Activated CD8-positive, alpha-beta T cell treated with anti-CD3 and anti-CD28 coated beads, Interleukin-2, amount 10 ng/mL, durations not matched to agents 7 days and 5 days (primary cell): ENCODE data around the gene NRG3. TPM values are rescaled to one million over a fixed set of nuclear protein-coding genes. Genes with fewer than 3 reads are reported as not detected.

Experiments used
- ATAC-seq: fragments of 150-1000 bp; cut with Tn5 transposase; one replicate; pipeline ENCODE4 v1.10.0; 2021; ENCODE audit warnings: moderate library complexity
- CTCF ChIA-PET: fragments of 350-600 bp; sonication (Branson Sonifier 250); formaldehyde crosslinking; loops from one replicate; lab custom pipeline; 2021; ENCODE audit warnings: antibody characterized with exemption; lab: Charles Lee
- POLR2A ChIA-PET: fragments of 350-600 bp; sonication (Branson Sonifier 250); formaldehyde crosslinking; loops from one replicate; lab custom pipeline; 2021; ENCODE audit warnings: antibody characterized with exemption; lab: Charles Lee
- DNase-seq: peaks from one replicate; pipeline ENCODE4 v3.0.0-alpha.2; 2020
- H3K27ac Mint-ChIP-seq: one replicate; pipeline ENCODE4 v1.8.0; 2021; ENCODE audit warnings: mild to moderate bottlenecking, mixed read lengths
- H3K27me3 Mint-ChIP-seq: one replicate; pipeline ENCODE4 v1.8.0; 2021; ENCODE audit warnings: low read depth, mixed read lengths
- H3K36me3 Mint-ChIP-seq: one replicate; pipeline ENCODE4 v1.8.0; 2021; ENCODE audit warnings: low read depth, mixed read lengths
- H3K4me1 Mint-ChIP-seq: one replicate; pipeline ENCODE4 v1.8.0; 2021; ENCODE audit warnings: low read depth, mixed read lengths
- H3K4me3 Mint-ChIP-seq: one replicate; pipeline ENCODE4 v1.8.0; 2021; ENCODE audit warnings: mild to moderate bottlenecking, mixed read lengths
- H3K9me3 Mint-ChIP-seq: one replicate; pipeline ENCODE4 v1.8.0; 2022; ENCODE audit warnings: mixed read lengths; ENCODE audit not compliant: insufficient read depth
- total RNA-seq, 2 experiments: library from RNA; stranded (reverse); gene quantifications; one replicate each; pipeline ENCODE4 v1.2.3, GENCODE V29; 2021

The NRG3 gene
- total RNA-seq, 2 experiments from 2014 or later: not detected

DNA sequence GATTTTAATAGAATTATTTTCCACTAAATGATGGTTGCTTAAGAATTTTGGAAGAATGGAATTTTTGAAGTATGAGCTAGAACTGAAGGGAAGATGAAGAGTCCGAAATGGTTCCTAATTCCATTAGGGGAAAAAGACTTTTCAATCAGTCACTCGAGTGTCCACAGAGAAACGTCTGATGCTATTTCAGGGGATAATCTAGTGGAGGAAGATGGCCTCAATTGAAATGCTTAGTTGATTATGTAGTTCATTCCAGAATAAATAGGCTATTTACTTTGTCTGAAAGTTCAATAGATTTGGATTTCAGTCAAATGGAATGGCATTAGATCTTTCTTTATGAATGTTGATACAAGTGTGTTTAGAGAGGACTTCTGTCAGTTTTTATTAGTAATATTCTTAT lies 365.4 kb downstream of the NRG3 start:
- ATAC-seq (no peak), DNase-seq (no peak)
- H3K27ac Mint-ChIP-seq: no peak overlapping the region
- no peaks in the 10 kb centered on the region for H3K4me1 Mint-ChIP-seq
- H3K4me3 Mint-ChIP-seq: no peak overlapping the region
- H3K36me3 Mint-ChIP-seq: no peaks in the 10 kb centered on the region
- H3K9me3 Mint-ChIP-seq: peaks cover 8% of the 10 kb centered on the region
- H3K27me3 Mint-ChIP-seq: no peaks in the 10 kb centered on the region
- POLR2A ChIA-PET: no interaction called here
- CTCF ChIA-PET: no interaction called here

DNA sequence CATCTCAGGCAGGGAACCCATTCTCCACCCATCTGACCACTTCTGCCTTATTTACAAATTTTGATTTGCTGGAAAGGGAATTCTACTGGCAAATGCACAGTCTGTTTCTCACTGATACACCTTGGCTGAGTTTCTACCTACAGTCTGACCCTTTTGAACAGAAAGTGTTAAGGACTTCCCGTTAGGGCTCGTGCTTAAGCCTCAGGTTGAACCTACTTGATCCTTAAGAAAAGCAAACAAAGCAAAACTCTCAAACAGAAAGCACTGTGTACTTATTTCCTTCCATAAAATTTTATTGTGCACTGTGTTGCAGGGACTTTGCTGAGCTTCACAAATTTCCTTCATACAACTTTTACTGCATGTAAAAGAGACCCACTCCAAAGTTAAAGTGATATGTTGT lies 367.8 kb downstream of the NRG3 start:
- ChIA-PET POLR2A (no interaction called here), CTCF (no interaction called here)
- Mint-ChIP-seq H3K9me3 (peaks cover 8% of the 10 kb centered on the region), H3K27me3 (no peaks in the 10 kb centered on the region), H3K36me3 (no peaks in the 10 kb centered on the region), H3K4me3 (no peak overlapping the region), H3K4me1 (no peaks in the 10 kb centered on the region), H3K27ac (no peak overlapping the region)
- ATAC-seq (no peak), DNase-seq (no peak)

DNA sequence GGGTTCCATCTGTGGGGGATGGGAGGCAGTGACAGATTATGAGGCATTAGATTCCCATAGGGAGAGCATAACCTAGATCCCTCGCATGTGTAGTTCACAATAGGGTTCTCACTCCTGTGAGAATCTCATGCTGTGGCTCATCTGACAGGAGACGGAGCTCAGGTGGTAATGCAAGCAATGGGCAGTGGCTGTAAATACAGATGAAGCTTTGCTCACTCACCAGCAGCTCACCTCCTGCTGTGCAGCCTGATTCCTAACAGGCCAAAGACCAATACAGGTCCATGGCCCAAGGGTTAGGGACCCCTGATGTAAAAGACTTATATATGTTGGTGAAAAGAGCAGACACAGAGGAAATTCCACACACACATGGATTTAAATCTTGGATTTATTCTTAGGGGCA lies 370.2 kb downstream of the NRG3 start:
- no peaks in the 10 kb centered on the region for H3K4me1 Mint-ChIP-seq
- DNase-seq: no peak
- ChIA-PET CTCF (interaction anchor here (0.6 kb wide), 1 partner anchor 12 kb away, joined by 3 read pairs; no protein-coding TSS in a partner anchor), POLR2A (no interaction called here)
- no peak for ATAC-seq
- H3K36me3 Mint-ChIP-seq: no peaks in the 10 kb centered on the region
- H3K9me3 Mint-ChIP-seq: peaks cover 8% of the 10 kb centered on the region
- no peak overlapping the region for H3K4me3 Mint-ChIP-seq
- no peak overlapping the region for H3K27ac Mint-ChIP-seq
- H3K27me3 Mint-ChIP-seq: no peaks in the 10 kb centered on the region

DNA sequence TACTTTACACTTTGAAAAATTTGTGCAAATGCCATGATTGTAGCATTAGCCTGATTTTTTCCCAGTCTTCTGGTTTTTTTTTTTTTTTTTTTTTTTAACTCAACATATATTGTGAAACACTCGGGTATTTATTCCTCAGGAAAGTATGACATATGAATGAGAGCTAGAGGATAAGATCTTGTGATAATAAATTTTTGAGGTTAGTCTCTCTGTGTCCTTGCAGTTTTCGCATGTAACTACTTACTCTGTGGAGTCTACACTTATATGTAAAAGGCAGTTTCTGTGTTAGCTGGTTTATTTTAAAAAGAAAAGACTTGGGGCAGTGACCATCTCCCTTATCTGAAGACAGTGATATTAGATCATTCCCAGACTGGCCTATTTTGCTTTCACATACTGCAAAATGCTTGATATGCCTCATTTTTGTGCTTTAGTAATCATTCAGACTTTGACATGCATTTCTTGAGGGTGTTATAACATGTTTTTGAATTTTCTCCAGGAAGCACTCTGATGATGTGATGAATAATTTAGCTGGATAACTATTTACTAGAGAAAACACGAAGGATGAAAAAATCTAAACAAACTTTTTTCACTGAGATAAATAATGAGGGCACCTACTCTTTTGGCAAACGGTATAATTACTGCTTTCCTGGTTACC lies 371.0 kb downstream of the NRG3 start:
- Mint-ChIP-seq H3K27ac (no peak overlapping the region), H3K4me3 (no peak overlapping the region), H3K4me1 (no peaks in the 10 kb centered on the region), H3K27me3 (no peaks in the 10 kb centered on the region), H3K9me3 (peaks cover 8% of the 10 kb centered on the region), H3K36me3 (no peaks in the 10 kb centered on the region)
- ChIA-PET POLR2A (no interaction called here), CTCF (no interaction called here)
- ATAC-seq (no peak), DNase-seq (no peak)

DNA sequence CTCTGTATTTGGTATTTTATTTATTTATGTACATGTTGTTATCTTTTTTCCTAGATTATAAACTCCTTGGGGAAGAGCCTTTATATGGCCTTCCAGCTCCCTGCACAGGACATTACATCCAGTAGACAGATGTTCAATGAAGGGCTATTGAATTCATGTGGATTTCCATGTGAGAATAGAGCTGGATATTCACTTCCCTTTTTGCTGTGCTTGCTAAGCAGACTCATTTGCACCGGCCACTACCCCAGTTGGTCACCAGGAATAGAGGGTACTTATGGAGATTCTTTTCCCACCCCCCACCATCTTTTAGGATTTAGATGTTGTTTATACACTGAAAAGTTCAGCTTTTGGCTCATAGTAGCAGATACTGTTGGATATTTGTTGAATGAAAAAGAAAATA lies 374.1 kb downstream of the NRG3 start:
- no peak overlapping the region for H3K27ac Mint-ChIP-seq
- no peaks in the 10 kb centered on the region for H3K27me3 Mint-ChIP-seq
- no peaks in the 10 kb centered on the region for H3K36me3 Mint-ChIP-seq
- no peak overlapping the region for H3K4me3 Mint-ChIP-seq
- ATAC-seq (no peak), DNase-seq (no peak)
- POLR2A ChIA-PET: no interaction called here
- CTCF ChIA-PET: no interaction called here
- H3K4me1 Mint-ChIP-seq: no peaks in the 10 kb centered on the region
- peaks cover under 1% of the 10 kb centered on the region for H3K9me3 Mint-ChIP-seq

DNA sequence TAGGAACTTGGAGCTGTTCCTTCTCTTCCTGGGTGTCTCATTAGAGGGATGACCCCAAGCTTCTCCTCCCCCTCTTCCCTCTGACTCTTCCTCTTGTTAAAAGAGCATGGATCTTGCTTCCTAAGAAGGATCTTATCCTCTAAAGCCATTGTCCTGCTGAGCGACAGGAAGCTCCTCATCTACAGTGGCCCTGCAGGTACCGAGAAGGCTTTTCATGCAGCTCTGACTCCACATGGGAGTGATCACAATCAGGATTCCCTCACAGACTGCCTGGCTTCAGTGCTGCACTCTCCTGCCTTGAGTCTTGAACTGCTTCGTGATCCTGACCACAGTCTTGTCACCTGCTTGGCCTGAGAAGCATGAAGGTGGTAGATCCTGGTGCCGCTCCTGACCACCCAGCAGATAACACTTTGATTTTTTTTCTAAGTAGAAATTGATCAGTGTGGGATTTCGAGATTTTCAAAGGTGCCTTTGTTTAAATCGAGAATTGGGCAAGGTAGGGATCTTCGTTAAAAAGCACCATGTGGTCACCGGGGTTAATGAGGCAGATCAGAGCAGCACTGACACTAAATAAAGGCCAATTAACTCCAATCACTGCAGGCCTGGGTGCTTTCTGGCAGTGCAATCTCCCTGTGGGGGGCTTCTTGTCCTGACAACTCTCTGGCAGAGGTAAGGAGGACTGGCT lies 376.4 kb downstream of the NRG3 start:
- Mint-ChIP-seq H3K4me3 (no peak overlapping the region), H3K36me3 (no peaks in the 10 kb centered on the region), H3K9me3 (no peaks in the 10 kb centered on the region), H3K27me3 (no peaks in the 10 kb centered on the region), H3K27ac (no peak overlapping the region), H3K4me1 (no peaks in the 10 kb centered on the region)
- ATAC-seq (no peak), DNase-seq (no peak)
- CTCF ChIA-PET: no interaction called here
- POLR2A ChIA-PET: no interaction called here

DNA sequence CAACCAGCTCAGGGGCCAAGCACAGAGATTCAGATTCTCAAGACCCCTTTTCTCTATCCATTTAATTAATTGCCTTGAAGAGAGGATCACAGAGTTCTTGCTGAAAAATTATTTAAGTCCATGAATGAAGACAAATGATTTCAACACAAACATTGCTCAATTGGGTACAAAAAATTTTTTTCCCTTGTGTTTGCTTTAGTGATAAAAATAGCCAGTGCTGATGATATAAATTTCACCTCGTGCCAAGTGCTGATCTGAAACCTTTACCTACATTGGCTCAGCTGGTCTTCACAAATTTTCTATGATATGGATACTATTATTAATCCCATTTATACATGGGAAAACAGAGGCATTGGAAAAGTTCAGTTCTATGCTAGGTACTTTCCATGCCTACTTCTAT lies 377.1 kb downstream of the NRG3 start:
- ATAC-seq: no peak
- CTCF ChIA-PET: no interaction called here
- Mint-ChIP-seq H3K36me3 (no peaks in the 10 kb centered on the region), H3K9me3 (no peaks in the 10 kb centered on the region), H3K4me3 (no peak overlapping the region), H3K4me1 (no peaks in the 10 kb centered on the region), H3K27me3 (no peaks in the 10 kb centered on the region), H3K27ac (no peak overlapping the region)
- POLR2A ChIA-PET: no interaction called here
- DNase-seq: no peak

DNA sequence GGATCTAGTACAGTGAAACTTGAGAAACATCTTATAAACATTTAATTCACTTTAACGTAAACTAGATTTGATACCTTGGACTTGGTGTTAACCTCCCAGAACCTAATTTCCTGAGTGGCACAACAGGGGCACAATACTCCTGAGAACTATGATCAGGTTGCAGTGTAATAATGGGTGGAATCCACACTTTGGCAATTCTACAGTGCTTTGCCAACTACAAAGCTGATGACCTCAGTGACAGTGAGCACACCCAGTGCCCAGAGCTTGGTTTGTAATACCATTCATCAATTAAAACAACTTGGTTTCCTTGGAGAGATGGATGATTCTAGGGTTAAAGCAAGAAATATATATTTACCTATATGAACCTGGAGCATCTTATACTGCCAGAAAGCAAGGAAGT lies 379.2 kb downstream of the NRG3 start:
- Mint-ChIP-seq H3K9me3 (no peaks in the 10 kb centered on the region), H3K4me3 (no peak overlapping the region), H3K36me3 (no peaks in the 10 kb centered on the region), H3K4me1 (no peaks in the 10 kb centered on the region), H3K27ac (no peak overlapping the region), H3K27me3 (no peaks in the 10 kb centered on the region)
- POLR2A ChIA-PET: no interaction called here
- DNase-seq (no peak), ATAC-seq (no peak)
- CTCF ChIA-PET: no interaction called here

DNA sequence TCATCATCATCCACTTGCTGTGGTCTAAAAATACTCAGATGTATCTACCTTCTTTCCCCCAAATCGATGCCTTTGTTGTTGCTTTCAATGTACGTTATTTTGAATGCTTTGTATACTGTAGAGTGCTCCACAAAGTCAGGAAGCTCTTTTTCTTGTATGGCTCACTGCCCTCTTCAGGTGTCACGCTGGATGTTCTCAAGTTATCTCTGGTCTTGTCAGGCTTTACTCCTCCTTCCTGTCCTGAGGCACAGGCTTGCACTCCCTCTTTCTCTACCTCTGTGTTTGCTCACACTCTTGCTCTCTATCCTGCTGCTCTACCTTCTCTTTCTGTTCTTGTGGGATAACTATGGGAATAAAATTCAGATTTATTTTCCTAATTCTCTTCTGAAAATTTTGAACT lies 381.3 kb downstream of the NRG3 start:
- no peaks in the 10 kb centered on the region for H3K27me3 Mint-ChIP-seq
- H3K4me3 Mint-ChIP-seq: no peak overlapping the region
- no peaks in the 10 kb centered on the region for H3K9me3 Mint-ChIP-seq
- ChIA-PET POLR2A (no interaction called here), CTCF (interaction anchor here (0.7 kb wide), 1 partner anchor 11 kb away, joined by 3 read pairs; no protein-coding TSS in a partner anchor)
- no peaks in the 10 kb centered on the region for H3K4me1 Mint-ChIP-seq
- no peak overlapping the region for H3K27ac Mint-ChIP-seq
- no peaks in the 10 kb centered on the region for H3K36me3 Mint-ChIP-seq
- no peak for ATAC-seq
- no peak for DNase-seq

DNA sequence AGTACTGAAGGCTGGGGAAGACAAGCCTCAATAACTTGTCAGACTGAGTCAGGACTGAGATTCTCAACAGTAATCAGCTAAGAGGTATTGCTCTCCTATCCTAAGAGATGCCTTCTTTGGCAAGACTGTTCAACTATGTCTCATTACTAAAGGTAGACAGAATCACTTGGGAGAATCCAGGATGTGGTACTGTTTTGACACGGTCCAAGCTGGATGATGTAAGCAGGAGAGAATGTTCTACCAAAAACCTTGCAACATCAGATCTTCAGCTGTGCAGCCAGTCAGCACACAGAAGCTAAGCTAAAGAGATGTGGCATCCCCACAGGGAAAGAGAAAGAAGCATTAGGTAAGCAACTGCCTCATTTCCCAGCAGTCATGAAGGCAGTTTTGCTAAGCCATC lies 391.4 kb downstream of the NRG3 start:
- DNase-seq (no peak), ATAC-seq (no peak)
- Mint-ChIP-seq H3K4me3 (no peak overlapping the region), H3K4me1 (no peaks in the 10 kb centered on the region), H3K36me3 (no peaks in the 10 kb centered on the region), H3K27ac (no peak overlapping the region), H3K9me3 (no peaks in the 10 kb centered on the region), H3K27me3 (no peaks in the 10 kb centered on the region)
- CTCF ChIA-PET: no interaction called here
- POLR2A ChIA-PET: no interaction called here

DNA sequence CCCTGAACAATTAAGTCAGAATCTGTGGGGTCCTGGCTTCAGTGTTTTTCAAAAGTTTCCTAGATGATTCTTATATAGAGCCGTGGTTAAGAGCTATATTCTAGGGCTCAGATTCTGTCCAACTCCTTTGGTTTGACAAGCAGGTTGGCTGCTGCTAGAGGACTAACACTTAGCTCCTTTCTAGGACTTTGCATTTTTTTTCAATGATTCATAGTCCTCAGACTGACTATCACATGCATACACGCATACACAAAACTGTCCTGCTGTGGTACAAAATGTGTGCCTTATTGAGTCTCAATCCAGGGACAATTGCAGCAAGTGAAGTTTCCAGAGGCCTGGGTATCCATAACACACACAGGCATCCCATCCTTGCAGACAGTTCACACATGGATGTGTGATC lies 392.0 kb downstream of the NRG3 start:
- H3K27ac Mint-ChIP-seq: no peak overlapping the region
- no peak for ATAC-seq

DNA sequence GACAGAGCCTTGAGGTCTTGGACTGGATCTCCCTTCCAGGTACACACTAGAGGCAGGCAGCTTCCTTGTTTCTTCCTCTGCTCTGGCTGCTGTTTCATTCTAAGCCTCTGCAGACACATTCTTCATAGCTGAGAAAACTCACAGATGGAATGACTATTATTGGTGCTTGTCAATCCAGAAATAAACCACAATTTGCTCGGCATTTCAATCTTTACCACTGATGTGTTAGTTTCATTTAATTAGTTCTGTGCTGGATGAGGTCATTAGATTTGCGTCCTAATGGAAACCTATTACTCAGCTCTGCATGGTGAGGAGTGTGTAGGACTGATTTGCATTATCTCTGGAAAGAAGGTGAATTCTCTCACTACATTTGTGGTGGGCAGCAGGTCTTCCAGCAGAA lies 392.5 kb downstream of the NRG3 start:
- Mint-ChIP-seq H3K27ac (no peak overlapping the region), H3K9me3 (no peaks in the 10 kb centered on the region), H3K4me3 (no peak overlapping the region), H3K27me3 (no peaks in the 10 kb centered on the region), H3K36me3 (no peaks in the 10 kb centered on the region), H3K4me1 (no peaks in the 10 kb centered on the region)
- DNase-seq: no peak
- ATAC-seq: no peak
- POLR2A ChIA-PET: no interaction called here
- CTCF ChIA-PET: no interaction called here

More for the DNA sequence above, 392.0 kb downstream of the NRG3 start:
- DNase-seq: no peak
- no peaks in the 10 kb centered on the region for H3K27me3 Mint-ChIP-seq
- ChIA-PET CTCF (no interaction called here), POLR2A (no interaction called here)
- H3K4me3 Mint-ChIP-seq: no peak overlapping the region
- H3K36me3 Mint-ChIP-seq: no peaks in the 10 kb centered on the region
- H3K4me1 Mint-ChIP-seq: no peaks in the 10 kb centered on the region
- no peaks in the 10 kb centered on the region for H3K9me3 Mint-ChIP-seq
